Lung (tissue), 12 donors: Measurements from ENCODE around the gene SPRTN. TPM values are rescaled to one million over a fixed set of nuclear protein-coding genes. Genes with fewer than 3 reads are reported as not detected.
A peak's percentile ranks its signal among the peaks of the same experiment; 100 is the strongest.

ENCODE experiments used
- ATAC-seq: fragments of 200-7000 bp; cut with Tn5 transposase; one replicate; pipeline ENCODE4 v1.9.1; 2020; ENCODE audit warnings: moderate number of reproducible peaks; ENCODE audit not compliant: insufficient read depth, low FRiP score
- DNase-seq, 3 donors: peaks; one replicate each; pipeline ENCODE4 v3.0.0-alpha.2; 2013 to 2017
- H3K27ac ChIP-seq, 2 donors: one replicate each; pipeline ENCODE4 v1.5.1; 2013; ENCODE audit warnings: mild to moderate bottlenecking in 2 of 2, moderate library complexity in 2 of 2, control low read depth in 1 of 2, inconsistent platforms in 1 of 2, low read depth in 1 of 2, low read length in 1 of 2
- H3K27me3 ChIP-seq, 3 donors: one replicate each; pipeline ENCODE4 v1.5.1; 2013; ENCODE audit warnings: low read length in 2 of 3; ENCODE audit not compliant: control insufficient read depth in 3 of 3, insufficient read depth in 3 of 3
- H3K36me3 ChIP-seq, 4 donors: one replicate each; pipeline ENCODE4 v1.5.1; 2013; ENCODE audit warnings: low read length in 4 of 4, mild to moderate bottlenecking in 1 of 4, moderate library complexity in 1 of 4; ENCODE audit not compliant: control insufficient read depth in 4 of 4, insufficient read depth in 4 of 4
- H3K4me1 ChIP-seq, 5 donors: one replicate each; pipeline ENCODE4 v1.5.1; 2013; ENCODE audit warnings: low read length in 5 of 5, mild to moderate bottlenecking in 2 of 5, moderate library complexity in 1 of 5; ENCODE audit not compliant: control insufficient read depth in 5 of 5, insufficient read depth in 5 of 5
- H3K4me3 ChIP-seq: one replicate; pipeline ENCODE4 v1.5.1; 2013; ENCODE audit warnings: mild to moderate bottlenecking, control low read depth, moderate library complexity
- H3K9ac ChIP-seq, 2 donors: one replicate each; pipeline ENCODE4 v1.5.1; 2013; ENCODE audit warnings: low read length in 2 of 2, control low read depth in 1 of 2; ENCODE audit not compliant: insufficient read depth in 1 of 2
- H3K9me3 ChIP-seq, 4 donors: one replicate each; pipeline ENCODE4 v1.5.1; 2013; ENCODE audit warnings: low read length in 3 of 4, mild to moderate bottlenecking in 1 of 4, moderate library complexity in 1 of 4; ENCODE audit not compliant: control insufficient read depth in 4 of 4, insufficient read depth in 3 of 4
- CTCF ChIP-seq: IDR thresholded peaks from 2 replicates; pipeline ENCODE4 v1.5.1; 2012; ENCODE audit warnings: mild to moderate bottlenecking; ENCODE audit errors: control extremely low read depth, extremely low read depth
- WGBS, 2 donors: extraction: QIAGEN DNeasy Blood & Tissue Kit; methylation state at CpG; one replicate each; pipeline ENCODE4 v1.1.7; 2013; 5-methylcytosine and 5-hydroxymethylcytosine counted together
- polyA plus RNA-seq, 2 donors: library from polyadenylated mRNA; stranded (reverse); fragments of 200-250 nt; gene quantifications; one replicate each; pipeline ENCODE4 v1.2.1, GENCODE V29; 2013
- total RNA-seq, 2 donors: library from RNA; depleted of rRNA in 1 of 2; stranded (reverse); fragments of >200 nt in 1 of 2; gene quantifications; one replicate each; pipeline ENCODE4 v1.2.1, GENCODE V29; 2014 to 2021
- donor health status: control.
- donor health status: control.
- donor health status: Bipolar disorder and iron deficiency.
- donor health status: healthy.
- donor health status: DM: yes; HTN: yes; CAD: no.

The SPRTN gene
- total and polyA plus RNA-seq, 4 donors: 3.6 to 13.5 (median 8.9) TPM

- TF ChIP-seq CTCF: no peak
- DNase-seq (no peak), ATAC-seq (peak; percentile 25)
- H3K27ac ChIP-seq: peak overlapping the region in 1 of 2 donors; percentile 30
- H3K27me3 ChIP-seq: no peaks in the 10 kb centered on the region
- no peak overlapping the region for H3K9ac ChIP-seq
- no peak overlapping the region for H3K4me3 ChIP-seq
- no peaks in the 10 kb centered on the region for H3K9me3 ChIP-seq
- no peaks in the 10 kb centered on the region for H3K36me3 ChIP-seq
- peaks cover 0 to 55% (median 6%) of the 10 kb centered on the region in 5 donors for H3K4me1 ChIP-seq
- 73 to 79% methylated on average over 5 of the region's 5 CpGs for WGBS, 2 donors
Observed at GRCh38 chr1:231383159-231383860, 45.2 kb downstream of the SPRTN start.

DNA sequence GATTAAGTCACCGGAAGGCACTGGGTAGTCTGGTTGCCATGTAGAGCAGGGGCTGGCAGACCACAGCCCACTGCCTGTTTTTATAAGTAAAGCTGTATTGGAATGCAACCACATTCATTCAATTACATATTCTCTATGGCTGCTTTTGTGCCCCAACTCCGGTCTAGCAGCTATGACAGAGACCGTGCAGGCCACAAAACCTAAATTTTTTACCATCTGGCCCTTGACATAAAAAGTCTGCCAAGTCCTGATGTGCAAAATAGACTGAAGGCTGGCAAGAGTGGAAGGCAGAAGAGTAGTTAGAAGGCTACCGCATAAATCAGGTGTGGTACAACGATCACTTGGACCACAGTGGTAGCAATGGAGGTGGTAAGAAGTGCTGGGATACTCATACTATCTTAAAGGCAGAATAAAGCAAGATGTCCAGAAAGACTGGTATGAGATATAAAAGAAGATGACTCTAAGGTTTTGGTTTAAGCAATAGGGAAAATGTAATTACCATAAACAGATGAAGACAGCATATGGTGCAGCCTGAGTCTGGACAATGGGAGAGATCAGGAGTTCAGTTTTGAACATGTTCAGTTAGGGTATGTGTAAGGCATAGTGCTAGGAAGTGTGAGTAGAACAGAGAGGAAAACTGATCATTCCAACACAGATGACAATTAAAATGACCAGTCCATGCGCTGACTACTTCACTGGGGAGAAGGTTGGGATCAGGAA is 46.8 kb downstream of the SPRTN start:
- no peak for TF ChIP-seq CTCF
- 97 to 98% methylated on average over 6 of the region's 6 CpGs for WGBS, 2 donors
- ATAC-seq (no peak), DNase-seq (no peak)
- Histone ChIP-seq H3K27ac (no peak overlapping the region), H3K9ac (no peak overlapping the region), H3K4me1 (peaks cover 0 to 52% (median 6%) of the 10 kb centered on the region in 5 donors), H3K4me3 (no peak overlapping the region), H3K36me3 (no peaks in the 10 kb centered on the region), H3K27me3 (no peaks in the 10 kb centered on the region), H3K9me3 (no peaks in the 10 kb centered on the region)

GRCh38 chr1:231385416-231385748 is 47.3 kb downstream of the SPRTN start:
- Histone ChIP-seq H3K4me1 (peaks cover 0 to 56% (median 6%) of the 10 kb centered on the region in 5 donors), H3K27me3 (no peaks in the 10 kb centered on the region), H3K36me3 (no peaks in the 10 kb centered on the region), H3K27ac (no peak overlapping the region), H3K9ac (no peak overlapping the region), H3K9me3 (no peaks in the 10 kb centered on the region), H3K4me3 (no peak overlapping the region)
- no peak for TF ChIP-seq CTCF
- DNase-seq (no peak), ATAC-seq (peak; percentile 43)
- 75 to 89% methylated on average over 2 of the region's 2 CpGs for WGBS, 2 donors
